ENCODE measurements around the gene LARP4. TPM values are rescaled to one million over a fixed set of nuclear protein-coding genes. Genes with fewer than 3 reads are reported as not detected.

Gene LARP4
- polyA plus RNA-seq, 3 donors: 5.9 to 15.8 (median 11.7) TPM

DNA sequence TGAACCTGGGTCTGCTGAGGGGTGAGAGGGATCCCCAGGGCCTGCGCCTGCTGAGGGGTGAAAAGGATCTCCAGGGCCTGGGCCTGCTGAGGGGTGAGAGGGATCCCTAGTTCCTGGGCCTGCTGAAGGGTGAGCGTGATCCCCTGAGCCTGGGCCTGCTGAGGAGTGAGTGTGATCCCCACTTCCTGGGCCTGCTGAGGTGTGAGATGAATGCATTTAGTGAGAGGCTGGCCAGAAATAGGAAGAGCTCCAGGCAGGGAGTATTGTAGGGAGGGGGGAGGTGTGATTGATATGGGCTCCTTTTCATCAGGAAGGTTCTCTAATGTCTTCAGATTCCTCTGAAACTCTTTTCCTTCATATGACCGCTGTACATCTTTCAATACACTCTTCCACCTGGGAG, 47.3 kb upstream of the LARP4 start:
- H3K9me3 ChIP-seq (replicated peaks in 1 of 2; ENCODE audit: control insufficient read depth in 1 of 2, insufficient read depth in 1 of 2, low read length in 2 of 2): no peaks in the 10 kb centered on the region
- peak overlapping the region; percentile 46 for H2AFZ ChIP-seq (ENCODE audit: insufficient read depth, low read depth, low read length, poor library complexity, severe bottlenecking)
- WGBS (ENCODE audit: insufficient coverage): 95% methylated on average over 2 of the region's 3 CpGs
- DNase-seq: no peak
- no peaks in the 10 kb centered on the region for H3K79me2 ChIP-seq (ENCODE audit: insufficient read depth, low read length)
- no peaks in the 10 kb centered on the region for H3K27me3 ChIP-seq (ENCODE audit: control insufficient read depth in 2 of 2, insufficient read depth in 2 of 2, low read length in 2 of 2)
- peaks cover 13 to 19% of the 10 kb centered on the region in 2 donors for H3K4me1 ChIP-seq (ENCODE audit: control insufficient read depth in 1 of 2, insufficient read depth in 2 of 2, low read length in 2 of 2)
- no peaks in the 10 kb centered on the region for H3K4me1 Mint-ChIP-seq
- H3K36me3 ChIP-seq (replicated peaks in 1 of 2; ENCODE audit: control insufficient read depth in 1 of 2, insufficient read depth in 2 of 2, low read length in 2 of 2): no peaks in the 10 kb centered on the region
- no peaks in the 10 kb centered on the region for H3K36me3 Mint-ChIP-seq
- H4K20me1 ChIP-seq (ENCODE audit: insufficient read depth, low read length): no peaks in the 10 kb centered on the region
- H3K9me3 Mint-ChIP-seq: no peaks in the 10 kb centered on the region
- peak overlapping the region; percentile 46 for H3K9ac ChIP-seq (ENCODE audit: insufficient read depth, low read length, poor library complexity, severe bottlenecking)
- H3K27me3 Mint-ChIP-seq (ENCODE audit: low read depth in 3 of 3): no peaks in the 10 kb centered on the region
- intact Hi-C loops (cut with micrococcal nuclease): no loop called here
- no peak overlapping the region for H3K4me2 ChIP-seq (replicated peaks; ENCODE audit: extremely low read depth, low read length, poor library complexity, severe bottlenecking)
- no peak overlapping the region for H3K27ac Mint-ChIP-seq
- TF ChIP-seq, protein P1, sequence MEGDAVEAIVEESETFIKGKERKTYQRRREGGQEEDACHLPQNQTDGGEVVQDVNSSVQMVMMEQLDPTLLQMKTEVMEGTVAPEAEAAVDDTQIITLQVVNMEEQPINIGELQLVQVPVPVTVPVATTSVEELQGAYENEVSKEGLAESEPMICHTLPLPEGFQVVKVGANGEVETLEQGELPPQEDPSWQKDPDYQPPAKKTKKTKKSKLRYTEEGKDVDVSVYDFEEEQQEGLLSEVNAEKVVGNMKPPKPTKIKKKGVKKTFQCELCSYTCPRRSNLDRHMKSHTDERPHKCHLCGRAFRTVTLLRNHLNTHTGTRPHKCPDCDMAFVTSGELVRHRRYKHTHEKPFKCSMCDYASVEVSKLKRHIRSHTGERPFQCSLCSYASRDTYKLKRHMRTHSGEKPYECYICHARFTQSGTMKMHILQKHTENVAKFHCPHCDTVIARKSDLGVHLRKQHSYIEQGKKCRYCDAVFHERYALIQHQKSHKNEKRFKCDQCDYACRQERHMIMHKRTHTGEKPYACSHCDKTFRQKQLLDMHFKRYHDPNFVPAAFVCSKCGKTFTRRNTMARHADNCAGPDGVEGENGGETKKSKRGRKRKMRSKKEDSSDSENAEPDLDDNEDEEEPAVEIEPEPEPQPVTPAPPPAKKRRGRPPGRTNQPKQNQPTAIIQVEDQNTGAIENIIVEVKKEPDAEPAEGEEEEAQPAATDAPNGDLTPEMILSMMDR (IDR thresholded peaks at IDR 0.05): no peak
- H3K4me3 Mint-ChIP-seq: no peak overlapping the region
- no peak overlapping the region for H3K4me3 ChIP-seq (replicated peaks in 1 of 3; ENCODE audit: low read depth in 2 of 3, low read length in 3 of 3)
- no peak overlapping the region for H3K27ac ChIP-seq (ENCODE audit: low read depth in 1 of 2, low read length in 2 of 2)

DNA sequence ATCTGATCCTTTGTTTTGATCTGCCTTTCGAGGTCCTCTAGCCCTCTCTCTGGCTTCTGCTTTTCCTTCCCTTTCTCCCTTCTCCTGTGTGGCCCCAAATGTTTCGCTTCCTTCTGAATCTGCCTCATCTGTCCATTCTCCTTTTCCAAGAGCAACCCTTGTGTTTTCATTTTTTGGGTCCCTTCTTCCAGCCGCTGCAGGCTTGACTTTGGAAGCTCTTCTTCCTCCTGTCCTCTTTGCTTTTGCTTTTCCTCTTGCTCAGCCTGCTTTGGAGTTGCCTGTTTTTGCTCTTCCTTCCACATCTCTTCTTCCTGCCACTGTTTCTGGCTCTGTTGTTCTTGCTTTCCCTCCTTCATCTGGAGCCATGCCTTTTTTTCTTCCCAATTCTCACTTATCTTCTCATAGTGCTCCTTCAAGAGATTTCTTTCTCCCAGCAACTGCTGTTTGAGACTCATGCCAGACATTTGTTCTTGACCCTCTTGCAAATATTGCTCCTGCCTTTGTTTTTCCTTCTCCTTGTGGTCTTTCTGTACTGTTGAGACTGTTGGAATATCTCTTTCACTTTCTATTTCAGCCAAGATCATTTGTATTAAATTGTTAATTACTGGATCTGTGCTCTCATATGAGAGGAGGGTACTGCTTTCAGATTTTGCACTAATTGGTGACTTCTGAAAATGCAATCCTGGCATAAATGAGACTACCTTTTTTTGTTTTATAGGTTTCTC, 46.7 kb upstream of the LARP4 start:
- no peak overlapping the region for H3K4me2 ChIP-seq (replicated peaks; ENCODE audit: extremely low read depth, low read length, poor library complexity, severe bottlenecking)
- 55% methylated on average over 3 of the region's 3 CpGs for WGBS (ENCODE audit: insufficient coverage)
- no peak for DNase-seq
- H3K4me3 ChIP-seq (replicated peaks in 1 of 3; ENCODE audit: low read depth in 2 of 3, low read length in 3 of 3): no peak overlapping the region
- no peaks in the 10 kb centered on the region for H3K9me3 ChIP-seq (replicated peaks in 1 of 2; ENCODE audit: control insufficient read depth in 1 of 2, insufficient read depth in 1 of 2, low read length in 2 of 2)
- Mint-ChIP-seq H3K4me3 (no peak overlapping the region), H3K4me1 (no peaks in the 10 kb centered on the region), H3K27me3 (ENCODE audit: low read depth in 3 of 3) (no peaks in the 10 kb centered on the region), H3K36me3 (no peaks in the 10 kb centered on the region), H3K9me3 (peaks cover 0 to 2% (median 0%) of the 10 kb centered on the region in 7 donors), H3K27ac (no peak overlapping the region)
- H2AFZ ChIP-seq (ENCODE audit: insufficient read depth, low read depth, low read length, poor library complexity, severe bottlenecking): peak overlapping the region; percentile 46
- H3K27ac ChIP-seq (ENCODE audit: low read depth in 1 of 2, low read length in 2 of 2): no peak overlapping the region
- no peaks in the 10 kb centered on the region for H3K79me2 ChIP-seq (ENCODE audit: insufficient read depth, low read length)
- H4K20me1 ChIP-seq (ENCODE audit: insufficient read depth, low read length): no peaks in the 10 kb centered on the region
- TF ChIP-seq, protein P1 (IDR thresholded peaks at IDR 0.05): no peak
- intact Hi-C loops (cut with micrococcal nuclease): no loop called here
- no peaks in the 10 kb centered on the region for H3K36me3 ChIP-seq (replicated peaks in 1 of 2; ENCODE audit: control insufficient read depth in 1 of 2, insufficient read depth in 2 of 2, low read length in 2 of 2)
- no peaks in the 10 kb centered on the region for H3K27me3 ChIP-seq (ENCODE audit: control insufficient read depth in 2 of 2, insufficient read depth in 2 of 2, low read length in 2 of 2)
- peak overlapping the region; percentile 46 for H3K9ac ChIP-seq (ENCODE audit: insufficient read depth, low read length, poor library complexity, severe bottlenecking)
- peaks cover 13 to 19% of the 10 kb centered on the region in 2 donors for H3K4me1 ChIP-seq (ENCODE audit: control insufficient read depth in 1 of 2, insufficient read depth in 2 of 2, low read length in 2 of 2)
